ENCODE measurements around the gene CASP12.

- TF ChIP-seq CTCF (IDR thresholded peaks at IDR 0.05) (no peak), POLR2A (IDR thresholded peaks at IDR 0.05) (no peak)
Observed at GRCh38 chr11:104917271-104918112, 19.2 kb upstream of the CASP12 start.
